HG02798 (cell line): ENCODE data around the gene ADRA2A.

Experiments used
- ATAC-seq: cut with Tn5 transposase; IDR thresholded peaks from one replicate; pipeline ENCODE4 v1.9.1; 2021; ENCODE audit warnings: mild to moderate bottlenecking; ENCODE audit not compliant: unreplicated experiment, poor library complexity

The ADRA2A gene

DNA sequence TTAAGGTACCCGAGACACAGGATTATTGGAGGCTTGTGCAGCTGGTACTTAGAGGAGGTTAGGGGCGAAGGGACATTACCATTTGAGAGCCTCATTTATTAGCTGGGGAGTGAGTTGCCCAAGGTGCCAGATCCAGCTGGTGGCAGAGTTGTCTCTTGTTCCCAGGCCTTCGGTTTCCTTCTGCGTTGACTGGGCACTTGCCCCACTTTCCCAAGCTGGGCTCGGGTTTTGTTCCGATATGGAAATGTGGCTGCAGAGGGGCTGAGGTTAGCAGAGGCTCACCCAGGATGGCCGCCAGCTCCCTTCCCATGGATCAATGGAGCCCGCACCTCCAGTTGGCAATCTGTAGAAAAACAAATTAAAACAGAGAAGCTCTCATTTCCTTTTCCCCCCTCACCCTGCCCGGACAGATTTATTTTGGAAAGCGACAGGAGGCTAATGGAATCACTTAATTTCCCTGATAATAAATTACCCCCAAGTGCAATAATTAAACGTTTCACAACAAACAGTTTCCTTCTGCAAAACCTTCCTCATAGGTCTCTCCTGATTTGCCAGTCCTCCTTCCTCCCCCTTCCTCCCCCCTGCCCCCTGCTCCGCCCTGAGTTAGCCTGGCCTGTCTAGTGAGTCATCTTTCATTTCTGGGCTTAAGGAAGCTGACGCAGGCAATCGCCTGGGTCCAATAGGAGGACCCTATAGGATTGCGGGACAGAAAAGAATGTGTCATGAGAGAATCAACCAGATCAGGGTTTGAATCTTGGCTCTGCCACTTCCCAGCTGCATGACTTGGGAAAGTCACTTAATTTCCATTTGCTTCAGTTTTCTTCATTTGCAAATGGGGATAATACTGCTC, 51.7 kb downstream of the ADRA2A start:
- no peak for ATAC-seq

DNA sequence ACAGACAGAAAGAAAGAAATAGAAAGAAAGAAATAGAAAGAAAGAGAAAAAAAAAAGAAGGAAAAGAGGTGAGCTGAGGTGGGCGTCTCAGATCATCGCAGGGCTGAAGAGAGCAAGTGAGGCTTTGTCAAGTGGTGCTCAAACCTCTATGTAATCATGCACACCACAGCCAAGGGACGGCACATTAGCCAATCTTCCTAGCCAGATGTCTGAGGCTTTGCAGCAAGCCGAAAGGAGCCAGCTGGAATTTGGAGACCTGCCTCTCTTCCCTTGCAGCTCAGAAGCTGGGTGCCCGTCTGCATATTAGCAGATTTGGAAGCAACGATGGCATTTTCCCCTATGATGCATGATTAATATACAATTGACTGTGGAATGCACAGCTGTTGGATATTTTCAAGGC, 52.5 kb downstream of the ADRA2A start:
- no peak for ATAC-seq

DNA sequence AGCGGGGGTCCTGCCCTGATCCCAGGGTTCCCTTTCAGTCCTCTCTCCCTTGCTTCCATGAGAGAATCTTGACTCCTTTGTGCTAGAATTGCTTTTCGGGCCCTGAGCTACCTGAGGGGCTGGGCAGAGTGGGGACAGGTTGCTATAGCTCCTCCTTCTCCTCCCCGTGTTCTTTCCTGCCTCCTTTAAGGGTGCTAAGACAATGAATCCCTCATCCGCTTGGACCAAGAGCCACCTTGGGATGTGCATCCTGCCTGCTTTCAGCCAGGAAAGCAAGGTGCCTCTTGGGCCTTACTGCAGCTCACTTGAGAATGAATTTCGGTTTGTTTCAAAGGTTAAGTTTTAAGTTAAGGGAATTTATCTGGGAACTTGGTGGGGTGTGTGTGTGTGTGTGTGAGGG, 53.6 kb downstream of the ADRA2A start:
- no peak for ATAC-seq
